ENCODE data around the gene TBC1D9. TPM values are rescaled to one million over a fixed set of nuclear protein-coding genes. Genes with fewer than 3 reads are reported as not detected.

TBC1D9 gene
- total and polyA plus RNA-seq, 2 of the 13 experiments (the other 11 are each of a cell fraction or from before 2014, with no cell fraction given), result 11.9 to 12.2 TPM

DNA sequence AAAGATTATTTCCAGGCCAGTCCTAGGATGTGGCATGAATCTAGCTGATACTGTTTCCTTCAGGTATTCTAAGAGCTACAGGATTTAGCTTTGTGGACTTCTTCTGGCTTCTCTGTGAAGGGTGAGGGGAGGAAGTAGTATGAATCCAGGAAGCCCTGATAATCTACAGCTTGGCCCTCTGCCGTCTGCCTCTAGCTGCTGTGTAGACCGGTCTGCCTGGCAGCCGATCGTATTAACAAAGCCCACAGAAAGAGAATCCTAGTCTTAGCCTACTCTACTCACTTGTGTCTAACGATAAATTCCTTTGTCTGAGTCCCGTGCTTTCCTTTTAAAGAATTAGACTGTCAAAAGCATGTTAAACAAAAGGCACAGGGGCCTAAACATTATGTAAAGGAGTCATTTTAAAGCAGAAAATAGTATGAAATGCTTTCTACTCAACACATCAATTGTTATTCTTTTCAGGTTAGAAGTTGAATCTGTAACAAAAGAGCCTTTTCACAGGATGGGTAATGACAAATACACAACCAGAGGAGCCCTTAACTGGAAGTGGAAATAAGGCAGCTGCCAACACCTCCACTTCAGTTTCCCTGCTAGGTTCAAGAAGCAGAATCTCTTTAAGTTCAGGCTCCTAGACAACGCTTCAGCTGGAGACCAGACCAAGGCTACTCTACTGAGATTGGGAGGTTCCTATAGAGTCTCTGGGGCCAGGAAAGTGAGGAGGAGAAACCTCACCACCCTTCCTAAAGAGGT lies 138.5 kb downstream of the TBC1D9 start (continued):
- no peak for TF ChIP-seq TCF12 (IDR thresholded peaks at IDR 0.05)
- no peak for TF ChIP-seq TCF12 (CRISPR knock-in tag; IDR thresholded peaks at IDR 0.05)

DNA sequence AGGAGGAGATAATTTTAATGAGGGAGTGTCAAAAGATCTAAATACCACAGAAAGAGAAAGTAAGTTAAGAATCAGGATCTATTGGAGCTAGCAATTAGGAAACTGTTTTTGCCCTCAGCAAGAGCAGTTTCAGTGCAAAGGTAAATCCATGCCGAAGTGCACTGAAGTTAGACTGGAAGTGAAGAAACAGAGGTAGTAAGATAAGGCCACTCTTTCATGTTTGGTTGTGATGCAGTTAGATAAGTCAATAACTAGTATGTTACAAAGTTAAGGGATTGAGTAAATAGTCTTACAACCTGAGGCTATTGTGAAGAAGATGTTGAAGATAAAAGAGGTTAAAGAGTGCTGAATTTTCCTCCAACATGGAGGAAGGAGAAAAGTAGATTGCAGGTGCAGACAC lies 140.7 kb downstream of the TBC1D9 start:
- 0% methylated on average over 1 of the region's 1 CpG for WGBS (ENCODE audit: low lambda C conversion rate)
- CTCF ChIA-PET (ENCODE audit: low intra/inter-chr PET ratio, low total read pairs), result no interaction called here
- Histone ChIP-seq H3K4me3 (replicated peaks in 1 of 3; ENCODE audit: insufficient read depth in 1 of 3, low read depth in 2 of 3, low read length in 3 of 3) (no peak overlapping the region; a peak in 1 of 6 replicates), H3K4me1 (ENCODE audit: insufficient read depth, low read length) (peaks cover 22% of the 10 kb centered on the region), H3K9me3 (ENCODE audit: low read length) (no peaks in the 10 kb centered on the region), H3K27me3 (ENCODE audit: control insufficient read depth in 1 of 2, insufficient read depth in 2 of 2, low read length in 2 of 2) (no peaks in the 10 kb centered on the region), H4K20me1 (ENCODE audit: insufficient read depth, low read length) (no peaks in the 10 kb centered on the region), H2AFZ (ENCODE audit: low read length) (peak overlapping the region; percentile 35), H3K9ac (ENCODE audit: insufficient read depth, low read depth, low read length) (peak overlapping the region; percentile 4; the same call in 1 of the 2 replicates), H3K4me2 (ENCODE audit: low read depth, low read length) (peak overlapping the region; percentile 39), H3K27ac (ENCODE audit: extremely low read length, insufficient read depth, low read length) (peak overlapping the region; percentile 62), H3K36me3 (replicated peaks in 1 of 2; ENCODE audit: control insufficient read depth in 1 of 2, insufficient read depth in 2 of 2, low read length in 2 of 2) (no peaks in the 10 kb centered on the region), H3K79me2 (ENCODE audit: insufficient read depth, low read length) (no peaks in the 10 kb centered on the region)
- FAIRE-seq (peak; percentile 68), ATAC-seq (peak; percentile 76), DNase-seq (ENCODE audit: low spot score) (peak; percentile 70)
- POLR2A ChIA-PET, result no interaction called here
- BruUV-seq (replicated peaks), result no TSS peak
- in situ Hi-C loops (cut with HindIII; ENCODE audit: extremely low pct_ligation_motif_present, low pct_unique_long_range_greater_than_20kb), result loop anchor here (10.0 kb wide), 1 partner anchor 261 kb away; no protein-coding TSS in a partner anchor
- intact Hi-C loops (cut with micrococcal nuclease; ENCODE audit: unreplicated experiment), result no loop called here
- TF ChIP-seq NR2C2 (CRISPR knock-in tag; IDR thresholded peaks at IDR 0.05; ENCODE audit: borderline replicate concordance) (peak; percentile 20; the same call in 1 of the 2 replicates), FOXP1 (IDR thresholded peaks at IDR 0.05) (no peak), FOXP1 (CRISPR knock-in tag; IDR thresholded peaks at IDR 0.05) (peak; percentile 37; the same call in 1 of the 2 replicates), HNF4A (CRISPR knock-in tag; IDR thresholded peaks at IDR 0.05) (peak; percentile 81), ASH2L (IDR thresholded peaks at IDR 0.05; ENCODE audit: insufficient read length, low read depth, low read length) (peak; percentile 34), HNRNPK (IDR thresholded peaks at IDR 0.05; ENCODE audit: low read depth, low read length, poor library complexity, severe bottlenecking) (no peak), FOXJ3 (CRISPR knock-in tag; IDR thresholded peaks at IDR 0.05; ENCODE audit: borderline replicate concordance) (peak; percentile 40; the same call in 1 of the 2 replicates), NFIC (IDR thresholded peaks at IDR 0.05; ENCODE audit: low read length) (0 out of 2 replicates have a peak, but pooled peaks have one; percentile 29), NR2F2 (IDR thresholded peaks at IDR 0.05; ENCODE audit: borderline replicate concordance, low read depth) (peak; percentile 37; the same call in 1 of the 2 replicates), ZNF282 (IDR thresholded peaks at IDR 0.05; ENCODE audit: partially characterized antibody) (no peak), KLF12 (CRISPR knock-in tag; IDR thresholded peaks at IDR 0.05; ENCODE audit: borderline replicate concordance) (no peak), SOX6 (IDR thresholded peaks at IDR 0.05) (no peak), SOX6 (CRISPR knock-in tag; IDR thresholded peaks at IDR 0.05) (peak; percentile 84), GATAD2A (CRISPR knock-in tag; IDR thresholded peaks at IDR 0.05) (0 out of 2 replicates have a peak, but pooled peaks have one; percentile 35), ISL2 (CRISPR knock-in tag; IDR thresholded peaks at IDR 0.05) (peak; percentile 72; the same call in 1 of the 2 replicates), MIXL1 (CRISPR knock-in tag; IDR thresholded peaks at IDR 0.05) (peak; percentile 51; the same call in 1 of the 2 replicates)
- TF ChIP-seq, protein P1, sequence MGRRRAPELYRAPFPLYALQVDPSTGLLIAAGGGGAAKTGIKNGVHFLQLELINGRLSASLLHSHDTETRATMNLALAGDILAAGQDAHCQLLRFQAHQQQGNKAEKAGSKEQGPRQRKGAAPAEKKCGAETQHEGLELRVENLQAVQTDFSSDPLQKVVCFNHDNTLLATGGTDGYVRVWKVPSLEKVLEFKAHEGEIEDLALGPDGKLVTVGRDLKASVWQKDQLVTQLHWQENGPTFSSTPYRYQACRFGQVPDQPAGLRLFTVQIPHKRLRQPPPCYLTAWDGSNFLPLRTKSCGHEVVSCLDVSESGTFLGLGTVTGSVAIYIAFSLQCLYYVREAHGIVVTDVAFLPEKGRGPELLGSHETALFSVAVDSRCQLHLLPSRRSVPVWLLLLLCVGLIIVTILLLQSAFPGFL (CRISPR knock-in tag; IDR thresholded peaks at IDR 0.05), result no peak
- TF ChIP-seq, protein P2, sequence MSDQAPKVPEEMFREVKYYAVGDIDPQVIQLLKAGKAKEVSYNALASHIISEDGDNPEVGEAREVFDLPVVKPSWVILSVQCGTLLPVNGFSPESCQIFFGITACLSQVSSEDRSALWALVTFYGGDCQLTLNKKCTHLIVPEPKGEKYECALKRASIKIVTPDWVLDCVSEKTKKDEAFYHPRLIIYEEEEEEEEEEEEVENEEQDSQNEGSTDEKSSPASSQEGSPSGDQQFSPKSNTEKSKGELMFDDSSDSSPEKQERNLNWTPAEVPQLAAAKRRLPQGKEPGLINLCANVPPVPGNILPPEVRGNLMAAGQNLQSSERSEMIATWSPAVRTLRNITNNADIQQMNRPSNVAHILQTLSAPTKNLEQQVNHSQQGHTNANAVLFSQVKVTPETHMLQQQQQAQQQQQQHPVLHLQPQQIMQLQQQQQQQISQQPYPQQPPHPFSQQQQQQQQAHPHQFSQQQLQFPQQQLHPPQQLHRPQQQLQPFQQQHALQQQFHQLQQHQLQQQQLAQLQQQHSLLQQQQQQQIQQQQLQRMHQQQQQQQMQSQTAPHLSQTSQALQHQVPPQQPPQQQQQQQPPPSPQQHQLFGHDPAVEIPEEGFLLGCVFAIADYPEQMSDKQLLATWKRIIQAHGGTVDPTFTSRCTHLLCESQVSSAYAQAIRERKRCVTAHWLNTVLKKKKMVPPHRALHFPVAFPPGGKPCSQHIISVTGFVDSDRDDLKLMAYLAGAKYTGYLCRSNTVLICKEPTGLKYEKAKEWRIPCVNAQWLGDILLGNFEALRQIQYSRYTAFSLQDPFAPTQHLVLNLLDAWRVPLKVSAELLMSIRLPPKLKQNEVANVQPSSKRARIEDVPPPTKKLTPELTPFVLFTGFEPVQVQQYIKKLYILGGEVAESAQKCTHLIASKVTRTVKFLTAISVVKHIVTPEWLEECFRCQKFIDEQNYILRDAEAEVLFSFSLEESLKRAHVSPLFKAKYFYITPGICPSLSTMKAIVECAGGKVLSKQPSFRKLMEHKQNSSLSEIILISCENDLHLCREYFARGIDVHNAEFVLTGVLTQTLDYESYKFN (CRISPR knock-in tag; conservative IDR thresholded peaks at IDR 0.05), result peak; percentile 80

Measured in HepG2 (cell line).